ENCODE data around the gene PREX1. TPM values are rescaled to one million over a fixed set of nuclear protein-coding genes. Genes with fewer than 3 reads are reported as not detected.

Gene PREX1
- total and polyA plus RNA-seq, 2 donors (not counting 3 experiments of a cell fraction or from before 2014, with no cell fraction given) = 51.3 to 72.9 TPM

- Histone ChIP-seq H3K9ac (replicated peaks; ENCODE audit: extremely low read depth, insufficient read depth, low read length) (no peak overlapping the region), H3K4me3 (replicated peaks in 1 of 3; ENCODE audit: insufficient read depth in 1 of 3, low read depth in 1 of 3, low read length in 3 of 3) (no peak overlapping the region), H2AFZ (ENCODE audit: low read depth, low read length) (no peak overlapping the region), H3K27ac (ENCODE audit: insufficient read depth, low read depth, low read length) (no peak overlapping the region), H3K4me1 (ENCODE audit: control insufficient read depth, extremely low read depth, insufficient read depth, low read length) (peaks cover 3% of the 10 kb centered on the region), H3K79me2 (ENCODE audit: control insufficient read depth, insufficient read depth, low read length) (peaks cover 100% of the 10 kb centered on the region), H4K20me1 (replicated peaks; ENCODE audit: control insufficient read depth, extremely low read depth, insufficient read depth, low read length) (peaks cover 2% of the 10 kb centered on the region), H3K9me3 (replicated peaks; ENCODE audit: control insufficient read depth, insufficient read depth, low read length) (no peaks in the 10 kb centered on the region), H3K9me1 (replicated peaks; ENCODE audit: control insufficient read depth, extremely low read depth, insufficient read depth, low read length) (no peaks in the 10 kb centered on the region), H3K27me3 (ENCODE audit: control insufficient read depth in 2 of 2, insufficient read depth in 2 of 2, low read length in 2 of 2) (no peaks in the 10 kb centered on the region), H3K36me3 (ENCODE audit: control insufficient read depth in 2 of 2, extremely low read depth in 1 of 2, insufficient read depth in 2 of 2, low read length in 2 of 2) (no peaks in the 10 kb centered on the region), H3K4me2 (ENCODE audit: insufficient read depth, low read length) (no peak overlapping the region)
- FAIRE-seq (no peak), DNase-seq (ENCODE audit: low read depth, low spot score) (no peak)
- POLR2A ChIA-PET = no interaction called here
- CTCF ChIA-PET = interaction anchor here (1.5 kb wide), 1 partner anchor 103 kb away, joined by 4 read pairs; no protein-coding TSS in a partner anchor
- intact Hi-C loops (cut with micrococcal nuclease) = no loop called here
- TF ChIP-seq MYC (IDR thresholded peaks at IDR 0.05; ENCODE audit: low read depth, low read length) (no peak), FOS (IDR thresholded peaks at IDR 0.05; ENCODE audit: borderline replicate concordance, insufficient read depth, low read length) (no peak), JUN (IDR thresholded peaks at IDR 0.05; ENCODE audit: borderline replicate concordance, insufficient read depth, insufficient read length, low read depth) (no peak), MAX (IDR thresholded peaks at IDR 0.05; ENCODE audit: insufficient read depth, insufficient read length) (no peak)
- BruUV-seq (replicated peaks) = no TSS peak
- dilution Hi-C loops (cut with MboI; ENCODE audit: extremely low pct_ligation_motif_present, low sequenced_read_pairs) = no loop called here
These were observed 25.6 kb downstream of the PREX1 start for GRCh38 chr20:48802216-48802615.

DNA sequence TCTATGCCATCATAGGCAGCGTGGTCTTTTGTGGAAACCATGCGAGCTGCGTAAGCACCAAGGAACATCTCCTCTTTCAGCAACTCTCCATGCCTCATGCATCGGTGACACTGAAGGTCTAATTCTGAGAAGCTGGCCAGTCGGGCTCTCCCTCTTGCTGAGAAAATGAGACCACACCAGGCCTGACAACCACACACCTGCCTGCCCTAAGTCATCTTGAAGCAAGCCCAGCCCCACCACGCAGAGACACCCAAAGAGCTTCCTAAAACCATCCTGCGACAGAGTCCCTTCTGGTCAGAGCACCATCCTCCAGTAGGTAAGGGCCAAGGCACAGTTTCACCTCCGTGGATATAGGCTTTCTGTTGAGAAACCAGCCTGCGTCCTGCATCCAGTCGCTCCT lies 26.6 kb downstream of the PREX1 start:
- Histone ChIP-seq H3K4me3 (replicated peaks in 1 of 3; ENCODE audit: insufficient read depth in 1 of 3, low read depth in 1 of 3, low read length in 3 of 3) (no peak overlapping the region), H3K9me3 (replicated peaks; ENCODE audit: control insufficient read depth, insufficient read depth, low read length) (no peaks in the 10 kb centered on the region), H3K27me3 (ENCODE audit: control insufficient read depth in 2 of 2, insufficient read depth in 2 of 2, low read length in 2 of 2) (no peaks in the 10 kb centered on the region), H3K36me3 (ENCODE audit: control insufficient read depth in 2 of 2, extremely low read depth in 1 of 2, insufficient read depth in 2 of 2, low read length in 2 of 2) (no peaks in the 10 kb centered on the region), H4K20me1 (replicated peaks; ENCODE audit: control insufficient read depth, extremely low read depth, insufficient read depth, low read length) (peaks cover 2% of the 10 kb centered on the region), H3K9me1 (replicated peaks; ENCODE audit: control insufficient read depth, extremely low read depth, insufficient read depth, low read length) (no peaks in the 10 kb centered on the region), H3K9ac (replicated peaks; ENCODE audit: extremely low read depth, insufficient read depth, low read length) (no peak overlapping the region), H3K79me2 (ENCODE audit: control insufficient read depth, insufficient read depth, low read length) (peaks cover 96% of the 10 kb centered on the region), H2AFZ (ENCODE audit: low read depth, low read length) (no peak overlapping the region), H3K4me2 (ENCODE audit: insufficient read depth, low read length) (no peak overlapping the region), H3K4me1 (ENCODE audit: control insufficient read depth, extremely low read depth, insufficient read depth, low read length) (peaks cover 3% of the 10 kb centered on the region), H3K27ac (ENCODE audit: insufficient read depth, low read depth, low read length) (no peak overlapping the region)
- intact Hi-C loops (cut with micrococcal nuclease) = no loop called here
- DNase-seq (ENCODE audit: low read depth, low spot score) (no peak), FAIRE-seq (no peak)
- no peak for TF ChIP-seq CTCF (IDR thresholded peaks at IDR 0.05; ENCODE audit: extremely low read depth in 1 of 2, insufficient read depth in 1 of 2, low read depth in 1 of 2, low read length in 2 of 2)
- no peak for TF ChIP-seq POLR2AphosphoS5 (IDR thresholded peaks at IDR 0.05; ENCODE audit: insufficient read depth, low read depth, low read length)
- no peak for TF ChIP-seq JUN (IDR thresholded peaks at IDR 0.05; ENCODE audit: borderline replicate concordance, insufficient read depth, insufficient read length, low read depth)
- no peak for TF ChIP-seq MAX (IDR thresholded peaks at IDR 0.05; ENCODE audit: insufficient read depth, insufficient read length)
- no peak for TF ChIP-seq MYC (IDR thresholded peaks at IDR 0.05; ENCODE audit: low read depth, low read length)
- TF ChIP-seq GATA2 (IDR thresholded peaks at IDR 0.05; ENCODE audit: insufficient read depth, insufficient read length, low read depth, low read length) = no peak
- no peak for TF ChIP-seq FOS (IDR thresholded peaks at IDR 0.05; ENCODE audit: borderline replicate concordance, insufficient read depth, low read length)
- TF ChIP-seq POLR2A (IDR thresholded peaks at IDR 0.05; ENCODE audit: low read depth, low read length) = no peak
- TF ChIP-seq EZH2 (IDR thresholded peaks at IDR 0.05; ENCODE audit: borderline replicate concordance, low read depth, low read length, severe bottlenecking) = no peak
- ChIA-PET CTCF (interaction anchor here (1.5 kb wide), 1 partner anchor 104 kb away, joined by 4 read pairs; no protein-coding TSS in a partner anchor), POLR2A (interaction anchor here (0.6 kb wide), 1 partner anchor 14 kb away, joined by 3 read pairs; no protein-coding TSS in a partner anchor)
- no TSS peak for BruUV-seq (replicated peaks)
- dilution Hi-C loops (cut with MboI; ENCODE audit: extremely low pct_ligation_motif_present, low sequenced_read_pairs) = no loop called here
